HG03575 (cell line): Measurements from ENCODE around the gene SLCO1C1.

ENCODE experiments used
- ATAC-seq: cut with Tn5 transposase; IDR thresholded peaks from one replicate; pipeline ENCODE4 v1.9.1; 2021; ENCODE audit not compliant: unreplicated experiment, insufficient number of reproducible peaks, low FRiP score; ENCODE audit errors: extremely low read depth

The SLCO1C1 gene, protein sequence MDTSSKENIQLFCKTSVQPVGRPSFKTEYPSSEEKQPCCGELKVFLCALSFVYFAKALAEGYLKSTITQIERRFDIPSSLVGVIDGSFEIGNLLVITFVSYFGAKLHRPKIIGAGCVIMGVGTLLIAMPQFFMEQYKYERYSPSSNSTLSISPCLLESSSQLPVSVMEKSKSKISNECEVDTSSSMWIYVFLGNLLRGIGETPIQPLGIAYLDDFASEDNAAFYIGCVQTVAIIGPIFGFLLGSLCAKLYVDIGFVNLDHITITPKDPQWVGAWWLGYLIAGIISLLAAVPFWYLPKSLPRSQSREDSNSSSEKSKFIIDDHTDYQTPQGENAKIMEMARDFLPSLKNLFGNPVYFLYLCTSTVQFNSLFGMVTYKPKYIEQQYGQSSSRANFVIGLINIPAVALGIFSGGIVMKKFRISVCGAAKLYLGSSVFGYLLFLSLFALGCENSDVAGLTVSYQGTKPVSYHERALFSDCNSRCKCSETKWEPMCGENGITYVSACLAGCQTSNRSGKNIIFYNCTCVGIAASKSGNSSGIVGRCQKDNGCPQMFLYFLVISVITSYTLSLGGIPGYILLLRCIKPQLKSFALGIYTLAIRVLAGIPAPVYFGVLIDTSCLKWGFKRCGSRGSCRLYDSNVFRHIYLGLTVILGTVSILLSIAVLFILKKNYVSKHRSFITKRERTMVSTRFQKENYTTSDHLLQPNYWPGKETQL

DNA sequence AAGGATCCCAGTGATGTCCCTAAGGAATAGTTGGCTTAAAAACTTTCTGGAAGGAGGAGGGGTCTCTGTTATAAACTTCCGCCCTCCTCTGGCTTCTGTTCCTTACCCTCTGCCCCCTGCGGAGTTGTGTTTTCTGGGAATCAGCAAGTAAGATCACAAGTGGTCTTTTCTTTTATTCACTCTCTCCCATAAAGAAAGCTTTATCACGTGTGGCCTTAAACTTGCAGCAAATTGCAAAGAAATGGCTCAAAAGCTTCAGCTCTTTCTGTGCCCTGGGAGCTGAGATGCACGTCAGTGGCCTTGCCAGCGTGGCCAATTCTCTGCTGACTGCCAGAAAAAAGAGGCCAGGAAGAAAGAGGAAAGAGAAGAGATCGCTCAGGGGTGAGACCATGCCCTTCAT lies at the start of gene SLCO1C1:
SLCO1C1 (plus strand) TSS at position 101 of the 400 bp plus-strand sequence. CDS start 4,245 bp downstream, outside the sequence.
- no peak for ATAC-seq

DNA sequence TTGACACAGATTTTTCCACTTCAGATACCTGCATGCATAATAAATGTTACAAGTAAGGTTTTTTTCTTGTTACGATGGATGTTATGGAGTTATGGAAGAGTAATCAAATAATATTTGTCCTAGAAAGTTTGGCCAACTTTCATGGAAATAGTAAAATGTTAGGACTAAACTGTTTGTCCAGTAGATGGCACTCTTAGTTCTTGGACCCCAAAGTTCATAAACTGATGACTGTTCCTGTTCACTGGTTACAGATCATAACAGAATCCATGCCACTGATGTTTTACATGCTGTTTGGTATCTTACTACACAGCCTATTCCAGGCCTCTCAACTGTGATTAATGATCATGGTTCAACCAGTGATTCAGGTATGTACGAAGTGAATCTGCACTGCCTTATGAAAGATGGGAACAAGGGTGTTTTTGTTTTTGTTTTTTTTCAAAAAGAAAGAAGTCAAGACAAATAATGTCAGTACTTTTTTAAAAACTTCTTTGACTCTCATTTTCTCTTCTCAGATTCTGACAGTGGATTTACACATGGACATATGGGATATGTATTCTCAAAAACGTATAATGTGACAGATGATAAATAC lies 48.8 kb upstream of the SLCO1C1 start:
- no peak for ATAC-seq

DNA sequence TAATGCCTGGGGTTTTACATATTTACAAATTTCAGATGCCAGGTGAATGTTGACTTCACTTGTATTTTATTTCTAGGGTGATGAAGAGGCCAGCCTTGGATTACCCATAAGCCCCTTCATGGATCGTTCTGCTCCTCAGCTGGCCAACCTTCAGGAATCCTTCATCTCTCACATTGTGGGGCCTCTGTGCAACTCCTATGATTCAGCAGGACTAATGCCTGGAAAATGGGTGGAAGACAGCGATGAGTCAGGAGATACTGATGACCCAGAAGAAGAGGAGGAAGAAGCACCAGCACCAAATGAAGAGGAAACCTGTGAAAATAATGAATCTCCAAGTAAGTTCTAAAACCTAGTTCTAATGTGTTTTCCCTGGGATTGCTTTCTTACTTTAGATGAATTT lies 41.3 kb upstream of the SLCO1C1 start:
- no peak for ATAC-seq

DNA sequence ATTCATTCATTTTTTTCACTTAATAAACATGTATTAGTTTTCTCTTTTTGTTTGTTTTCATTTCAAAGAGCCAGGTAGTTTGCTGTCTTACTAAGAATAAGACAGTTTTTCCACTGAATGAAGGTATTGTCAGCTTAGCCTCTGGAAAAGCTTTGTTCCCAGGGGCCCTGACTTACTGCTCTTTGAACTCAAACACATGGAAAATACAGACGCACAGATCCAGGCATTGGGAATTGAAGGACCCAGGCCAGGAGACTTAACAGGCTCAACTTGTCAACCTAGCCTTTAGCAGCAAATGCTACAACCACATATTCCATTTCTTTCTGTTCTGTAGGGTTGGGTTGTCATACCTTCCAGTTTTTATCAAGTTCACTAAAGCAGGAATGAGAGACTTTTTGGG lies 38.5 kb upstream of the SLCO1C1 start:
- ATAC-seq, result no peak

DNA sequence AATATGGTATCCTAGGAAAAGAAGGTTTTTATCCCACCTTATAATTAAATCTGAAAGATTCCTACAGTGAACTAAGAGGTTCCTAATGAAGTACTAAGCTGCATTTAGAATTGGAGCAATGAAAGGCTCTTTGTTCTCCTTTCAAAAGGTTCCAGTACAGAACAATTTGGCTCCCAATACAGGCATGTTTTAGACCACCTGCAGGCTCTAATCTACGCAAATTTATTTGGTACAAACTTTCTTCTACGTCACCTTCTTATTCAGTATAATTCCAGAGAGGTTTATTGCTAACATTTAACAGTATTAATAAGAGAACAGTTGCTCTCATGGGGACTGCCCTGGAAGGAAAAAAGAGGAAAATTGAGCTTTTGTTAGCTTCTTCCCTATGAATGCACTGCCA lies 37.6 kb upstream of the SLCO1C1 start:
- no peak for ATAC-seq

DNA sequence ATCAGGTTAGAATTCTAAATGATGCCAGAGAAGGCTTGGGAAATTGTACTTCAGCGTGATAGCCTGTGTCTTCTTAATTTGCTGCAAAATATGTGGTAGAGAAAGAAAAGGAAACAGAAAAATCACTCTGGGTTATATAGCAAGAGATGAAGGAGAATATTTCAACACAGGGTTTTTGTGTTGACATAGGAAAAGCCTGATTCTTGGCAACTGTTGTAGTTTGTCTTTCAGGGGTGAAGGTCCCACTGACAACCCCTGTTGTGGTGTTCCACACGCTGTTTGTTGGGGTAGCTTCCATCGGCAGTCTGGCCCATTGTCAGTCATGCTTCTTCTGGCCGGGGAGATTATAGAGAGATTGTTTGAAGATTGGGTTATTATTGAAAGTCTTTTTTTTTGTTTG lies 13.8 kb upstream of the SLCO1C1 start:
- no peak for ATAC-seq

DNA sequence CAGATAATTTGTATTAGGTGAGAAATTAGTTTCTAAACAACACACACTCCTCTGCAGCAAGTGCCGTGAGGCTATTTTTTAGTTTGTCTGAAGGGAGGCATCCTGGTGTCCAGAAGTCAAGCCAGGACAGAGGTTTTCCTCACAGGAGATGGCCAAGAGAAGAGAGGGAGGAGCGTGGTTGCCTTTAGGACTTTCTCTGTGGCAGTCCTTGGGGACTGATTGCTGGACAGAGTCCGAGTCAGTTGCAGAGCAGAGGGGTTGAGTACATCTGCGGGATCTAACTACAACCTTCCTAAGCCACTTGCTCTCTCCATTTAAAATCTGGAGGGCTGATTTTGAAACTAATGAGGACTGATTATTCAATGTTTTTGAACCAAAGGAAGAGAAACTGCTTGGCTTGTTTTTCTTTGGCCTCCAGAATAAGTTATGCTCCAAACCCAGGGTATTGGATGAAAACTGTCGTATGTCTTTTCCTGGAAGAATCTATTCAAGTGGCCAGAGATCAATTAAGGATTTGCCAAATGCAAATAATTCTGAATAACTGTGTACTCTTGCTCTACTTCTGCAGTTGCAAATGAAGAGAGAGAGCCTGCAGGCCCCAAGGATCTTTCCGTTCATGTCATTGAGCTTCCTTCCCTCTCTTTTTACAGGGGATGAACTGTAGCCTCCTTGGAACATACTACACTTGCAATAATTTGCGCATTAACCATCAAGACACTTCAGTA lies 1.2 kb downstream of the SLCO1C1 start:
- ATAC-seq, result no peak

DNA sequence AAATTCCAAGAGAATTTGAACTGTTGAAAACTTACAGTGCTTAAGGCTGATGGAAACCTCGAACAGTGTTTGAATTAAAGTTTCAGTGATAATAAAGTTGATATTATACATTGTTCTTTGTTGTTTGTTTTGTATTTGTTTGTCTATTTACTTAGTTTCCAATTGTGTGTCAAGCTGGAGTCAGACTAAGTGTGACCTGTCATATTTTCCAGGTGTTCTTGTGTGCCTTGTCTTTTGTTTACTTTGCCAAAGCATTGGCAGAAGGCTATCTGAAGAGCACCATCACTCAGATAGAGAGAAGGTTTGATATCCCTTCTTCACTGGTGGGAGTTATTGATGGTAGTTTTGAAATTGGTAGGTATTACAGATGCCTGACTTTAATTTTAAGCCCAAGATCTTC lies 6.0 kb downstream of the SLCO1C1 start:
- no peak for ATAC-seq

DNA sequence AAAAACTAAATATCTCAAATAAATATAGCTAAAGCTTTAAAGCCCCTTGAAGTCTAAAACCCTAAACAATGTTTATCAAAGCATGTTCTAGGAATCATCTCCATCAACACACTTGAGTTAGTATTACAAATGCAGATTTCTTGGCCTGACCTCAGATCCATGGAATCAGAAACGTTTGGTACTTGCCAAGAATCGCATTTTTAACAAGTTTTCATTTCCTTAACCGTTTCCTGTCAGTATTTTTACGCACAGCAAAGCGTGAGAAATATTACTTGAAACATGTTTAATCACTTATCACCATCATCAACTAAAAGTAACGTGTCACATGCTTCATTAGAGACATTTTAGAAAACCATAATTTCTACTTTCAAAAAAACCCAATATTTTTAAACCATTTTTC lies 9.7 kb downstream of the SLCO1C1 start:
- ATAC-seq, result no peak

DNA sequence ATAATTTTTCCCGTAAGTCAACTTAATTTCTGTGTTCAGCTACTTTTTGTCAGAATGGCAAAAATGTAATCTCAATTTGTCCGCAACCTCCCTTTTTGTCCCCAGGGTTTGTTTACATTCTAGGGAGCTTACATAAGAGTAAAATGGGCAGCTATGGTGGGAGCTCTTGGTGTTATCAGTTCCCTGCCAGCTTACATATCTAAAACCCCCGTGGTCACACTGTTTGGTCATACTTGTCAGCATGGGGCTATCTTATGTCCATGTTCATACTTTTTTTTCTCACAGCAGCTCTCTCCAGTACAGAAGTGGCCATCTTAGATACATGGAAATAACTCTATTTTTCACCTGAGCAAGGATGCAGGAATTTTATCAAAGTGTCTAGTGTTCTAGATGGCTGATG lies 16.7 kb downstream of the SLCO1C1 start:
- no peak for ATAC-seq

DNA sequence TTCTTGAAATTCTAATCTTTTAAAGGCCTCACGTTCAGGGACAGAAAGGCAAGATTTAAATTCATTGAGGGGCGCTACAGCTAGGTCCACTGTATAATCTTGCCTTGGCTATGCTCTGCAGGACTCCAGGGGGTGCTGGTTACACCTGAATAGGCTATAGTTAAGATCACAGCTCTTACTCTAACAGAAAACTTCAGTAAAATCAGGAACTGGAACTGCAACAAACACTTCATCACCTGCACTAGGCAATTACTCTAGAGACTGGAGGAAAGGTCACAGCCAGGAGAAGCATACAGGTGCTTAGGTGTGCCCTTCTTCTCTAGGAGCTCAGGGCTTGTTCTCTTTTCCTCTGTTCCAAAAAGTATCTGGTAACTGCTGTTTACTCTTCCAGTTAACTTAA lies 20.9 kb downstream of the SLCO1C1 start:
- no peak for ATAC-seq

DNA sequence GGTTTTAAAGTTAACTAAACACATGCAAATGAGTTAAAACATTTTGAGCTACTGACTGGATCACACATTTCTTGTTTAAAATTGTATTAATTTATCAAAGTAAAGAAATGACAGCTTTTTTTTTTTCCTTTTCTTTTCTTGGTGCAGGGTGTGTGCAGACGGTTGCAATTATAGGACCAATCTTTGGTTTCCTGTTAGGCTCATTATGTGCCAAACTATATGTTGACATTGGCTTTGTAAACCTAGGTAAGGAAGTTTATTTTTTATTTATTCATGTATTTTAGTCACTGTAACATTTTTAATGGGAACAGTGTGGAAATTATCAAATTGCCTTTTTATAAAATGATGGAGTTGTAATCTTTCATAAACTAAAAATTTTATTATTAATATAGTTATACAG lies 21.9 kb downstream of the SLCO1C1 start:
- no peak for ATAC-seq

DNA sequence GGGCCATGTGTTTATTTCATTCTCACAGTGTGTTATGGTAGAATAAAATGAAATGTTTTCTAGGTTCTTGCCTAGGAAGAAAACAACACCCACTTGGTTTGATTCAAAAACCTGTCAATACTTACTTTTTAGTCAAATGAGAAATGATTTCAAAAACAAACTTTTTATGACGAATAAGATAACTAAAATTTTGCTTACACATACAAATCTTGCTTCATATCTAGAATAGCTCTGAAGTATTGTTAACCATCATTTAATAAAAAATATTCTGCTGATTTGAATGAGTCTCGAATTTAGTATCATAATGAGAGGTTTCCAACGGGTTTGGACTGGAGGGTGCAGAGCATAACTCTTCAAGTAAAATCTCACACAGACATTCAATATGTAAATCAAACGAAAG lies 23.2 kb downstream of the SLCO1C1 start:
- no peak for ATAC-seq

DNA sequence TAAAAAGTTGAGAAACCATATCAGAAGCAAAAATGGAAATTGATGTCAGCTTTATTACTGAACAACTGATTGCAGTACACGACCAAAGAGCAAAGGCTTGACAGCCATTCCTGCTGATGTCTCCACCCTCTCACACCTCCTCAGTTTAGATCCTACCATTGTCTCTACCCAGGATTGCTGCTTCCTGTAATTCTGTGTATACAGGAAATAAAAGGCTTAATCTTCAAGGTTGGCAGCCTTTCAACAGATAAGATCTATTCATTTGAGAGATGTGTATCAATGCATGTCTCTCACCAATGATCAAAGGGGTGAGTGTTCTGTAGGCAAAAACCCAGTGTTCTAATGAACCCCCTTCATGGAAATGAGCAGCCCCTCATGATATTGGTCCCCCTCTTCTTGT lies 27.0 kb downstream of the SLCO1C1 start:
- no peak for ATAC-seq

DNA sequence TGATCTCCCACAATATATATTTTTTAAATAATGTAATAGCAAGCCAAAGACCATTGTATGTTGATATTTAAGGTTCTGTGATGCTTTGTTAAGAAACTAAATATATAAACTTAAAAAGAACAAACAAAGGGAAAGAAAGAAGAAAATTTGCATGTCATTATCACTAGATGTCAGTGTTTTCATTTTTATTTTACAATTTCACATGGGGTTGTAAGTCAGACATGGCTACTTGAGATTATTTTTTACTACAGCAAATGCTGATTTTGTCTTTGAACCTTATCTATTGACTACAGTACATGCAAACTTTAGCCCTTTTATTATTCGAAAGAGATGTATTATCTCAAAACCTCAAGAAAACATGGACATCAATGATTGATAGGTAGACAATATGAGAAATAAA lies 36.1 kb downstream of the SLCO1C1 start:
- no peak for ATAC-seq

DNA sequence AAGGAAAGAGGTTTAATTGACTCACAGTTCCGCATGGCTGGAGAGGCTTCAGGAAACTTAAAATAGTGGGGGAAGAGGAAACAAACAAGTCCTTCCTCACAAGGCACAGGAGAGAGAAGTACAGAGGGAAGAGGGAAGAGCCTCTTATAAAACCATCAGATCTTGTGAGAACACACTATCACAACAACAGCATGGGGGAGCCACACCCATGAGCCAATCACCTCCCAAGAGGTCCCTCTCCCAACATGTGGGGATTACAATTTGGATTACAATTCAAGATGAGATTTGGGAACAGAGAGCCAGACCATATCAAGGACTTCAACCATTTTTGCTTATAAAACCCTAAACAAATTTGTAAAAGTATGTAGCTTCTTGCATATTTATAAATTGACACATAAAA lies 45.8 kb downstream of the SLCO1C1 start:
- no peak for ATAC-seq

DNA sequence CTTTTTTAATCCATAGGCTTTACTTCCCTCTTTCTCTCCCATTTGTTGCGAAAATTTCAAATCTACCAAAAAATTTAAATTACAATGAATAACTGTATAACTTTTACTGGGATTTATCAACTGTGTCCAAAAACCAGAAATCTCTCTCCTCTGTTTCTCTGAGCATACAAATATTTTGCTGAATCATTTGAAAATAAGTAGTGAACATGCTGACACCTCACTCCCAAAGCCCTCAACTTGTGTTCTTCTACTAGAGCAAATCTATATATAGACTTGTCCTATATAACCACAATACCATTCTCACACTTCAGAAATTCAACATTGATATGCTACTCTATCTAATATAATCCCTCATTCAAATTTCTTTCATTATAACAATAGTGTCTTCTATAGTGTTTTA lies 53.1 kb downstream of the SLCO1C1 start:
- ATAC-seq, result no peak

DNA sequence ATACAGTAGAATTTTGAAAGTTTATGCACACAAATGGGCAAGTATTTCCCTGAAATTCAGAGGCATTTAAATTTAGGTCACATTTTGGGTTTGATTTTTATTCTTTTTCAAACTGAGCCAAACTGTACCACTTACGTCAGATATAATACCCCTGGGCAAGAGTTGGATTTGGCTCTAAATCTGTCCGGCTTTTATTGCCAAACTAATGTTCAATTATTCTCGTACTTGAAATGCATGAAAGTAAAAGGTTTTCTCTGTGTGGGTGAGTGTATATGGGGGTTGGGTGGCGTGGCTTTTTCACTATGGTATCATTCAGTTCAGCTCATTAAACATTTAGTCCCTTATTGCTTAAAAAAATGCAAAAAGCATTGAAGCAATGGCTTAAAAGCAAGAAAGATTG lies 55.9 kb downstream of the SLCO1C1 start:
- ATAC-seq, result no peak

DNA sequence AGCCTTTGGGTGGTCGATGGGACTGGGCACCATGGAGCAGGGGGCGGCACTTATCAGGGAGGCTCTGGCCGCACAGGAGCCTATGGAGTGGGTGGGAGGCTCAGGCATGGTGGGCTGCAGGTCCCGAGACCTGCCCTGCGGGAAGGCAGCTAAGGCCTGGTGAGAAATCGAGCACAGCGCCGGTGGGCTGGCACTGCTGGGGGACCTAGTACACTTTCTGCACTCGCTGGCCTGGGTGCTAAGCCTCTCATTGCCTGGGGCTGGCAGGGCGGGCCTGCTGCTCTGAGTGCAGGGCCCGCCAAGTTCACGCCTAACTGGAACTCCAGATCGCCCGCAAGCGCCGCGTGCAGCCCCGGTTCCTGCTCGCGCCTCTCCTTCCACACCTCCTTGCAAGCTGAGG lies 82.3 kb downstream of the SLCO1C1 start:
- ATAC-seq, result no peak

DNA sequence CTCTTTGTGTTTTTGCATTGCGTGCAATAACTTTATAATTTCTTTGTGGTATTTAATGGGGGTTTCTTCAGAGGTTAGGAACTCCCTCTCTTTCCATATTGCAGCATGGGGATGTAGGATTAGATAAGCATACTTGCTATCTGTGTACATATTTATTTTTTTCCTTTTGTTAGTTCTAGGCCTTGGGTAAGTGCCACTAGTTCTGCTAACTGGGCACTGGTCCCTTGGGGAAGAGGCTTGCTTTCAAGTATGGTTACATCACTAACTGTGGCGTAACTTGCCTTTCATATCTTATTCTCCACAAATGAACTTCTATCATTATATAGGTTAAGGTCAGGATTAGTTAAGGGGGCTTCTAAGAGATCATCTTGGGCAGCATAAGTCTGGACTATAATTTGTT lies 83.8 kb downstream of the SLCO1C1 start:
- no peak for ATAC-seq
